CD1c-positive myeloid dendritic cell (primary cell): ENCODE results near the gene NHEJ1.

Source experiments
- DNase-seq: peaks from one replicate; pipeline ENCODE4 v3.0.0-alpha.2; 2016; ENCODE audit errors: extremely low spot score

The NHEJ1 gene

GRCh38 chr2:219058541-219059374 lies 101.9 kb downstream of the NHEJ1 start:
- no peak for DNase-seq

GRCh38 chr2:219057709-219058540 lies 102.7 kb downstream of the NHEJ1 start:
- peak; percentile 84 for DNase-seq

DNA sequence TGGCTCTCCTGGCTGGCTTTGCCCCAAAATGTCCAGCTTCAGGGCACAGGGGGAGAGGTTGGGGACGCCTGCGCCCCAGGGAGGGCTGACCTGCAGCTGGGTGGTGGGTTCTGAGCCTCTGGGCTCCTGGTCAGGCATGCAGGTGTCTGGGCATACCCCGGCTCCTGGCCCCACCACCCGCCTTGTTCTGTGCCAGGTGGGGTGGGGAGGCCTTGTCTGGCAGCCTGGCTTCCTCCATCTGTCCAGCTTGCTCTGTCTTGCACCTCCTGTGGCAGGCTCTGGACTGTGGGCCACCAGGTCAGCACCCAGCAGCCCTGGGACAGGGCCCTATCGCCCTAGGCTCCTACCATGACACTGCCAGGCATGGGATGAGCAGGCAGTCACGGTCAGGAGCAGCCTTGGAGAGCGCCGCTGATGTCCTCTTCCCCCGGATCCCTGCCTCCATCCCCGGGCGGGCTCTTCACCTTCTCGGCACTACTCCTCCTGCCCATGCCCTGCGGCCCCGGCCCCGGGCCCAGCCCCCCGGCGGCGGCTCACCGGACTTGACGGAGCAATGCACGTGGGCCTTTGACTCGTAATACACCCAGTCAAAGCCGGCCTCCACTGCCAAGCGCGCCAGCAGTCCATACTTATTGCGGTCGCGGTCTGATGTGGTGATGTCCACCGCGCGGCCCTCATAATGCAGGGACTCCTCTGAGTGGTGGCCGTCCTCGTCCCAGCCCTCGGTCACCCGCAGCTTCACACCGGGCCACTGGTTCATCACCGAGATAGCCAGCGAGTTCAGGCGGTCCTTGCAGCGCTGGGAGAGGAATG lies 103.5 kb downstream of the NHEJ1 start:
- DNase-seq = no peak

- no peak for DNase-seq
Observed at GRCh38 chr2:219056176-219056895, 104.3 kb downstream of the NHEJ1 start.

GRCh38 chr2:219054956-219055903 lies 105.4 kb downstream of the NHEJ1 start:
- DNase-seq = no peak

DNA sequence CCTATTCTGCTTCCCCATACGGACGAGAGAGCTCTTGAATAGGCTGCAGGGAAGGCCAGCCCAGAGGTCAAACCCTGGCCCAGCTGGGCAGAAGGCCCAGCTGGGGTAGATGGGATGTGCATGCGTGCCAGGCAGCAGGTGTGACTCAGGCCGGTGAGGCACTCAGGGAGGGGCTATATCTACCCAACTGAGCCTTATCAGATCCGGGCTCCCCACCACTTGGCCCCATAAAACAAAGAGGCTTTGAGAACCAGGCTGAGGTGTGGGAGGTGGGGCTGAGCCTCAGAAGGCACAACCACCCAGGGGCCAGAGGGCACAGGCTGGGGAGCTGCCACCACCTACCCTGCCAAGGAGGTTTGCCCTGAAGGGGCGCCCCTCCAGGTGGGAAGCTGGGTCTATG lies 111.3 kb downstream of the NHEJ1 start:
- no peak for DNase-seq

DNA sequence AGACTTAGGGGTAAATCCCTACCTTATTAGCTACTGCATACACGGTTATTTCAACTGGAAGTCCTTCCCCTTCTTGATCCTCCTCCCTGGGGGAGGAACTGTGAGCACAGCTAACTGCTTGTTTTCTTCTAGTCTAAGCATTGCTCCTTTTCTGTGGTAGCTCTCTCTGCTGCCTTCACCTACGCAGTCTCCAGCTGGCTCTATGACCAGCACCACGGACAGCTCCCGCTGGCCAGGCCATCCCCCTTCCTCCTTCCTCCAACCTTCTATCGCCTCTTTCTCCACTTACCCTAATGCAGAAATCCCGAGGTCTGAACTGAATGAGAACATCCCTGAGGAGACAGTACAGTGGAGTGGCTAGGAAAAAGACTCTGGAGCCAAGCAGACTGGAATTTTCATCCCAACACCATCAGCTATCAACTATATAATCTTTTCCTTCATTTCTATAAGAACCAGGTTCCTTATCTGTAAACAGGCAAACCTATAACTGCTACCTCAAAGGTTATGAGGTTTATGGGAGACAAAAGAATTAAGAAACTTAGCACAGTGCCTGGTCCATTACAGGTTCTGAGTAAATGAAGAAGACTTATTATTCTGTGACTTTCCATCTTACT lies 114.6 kb downstream of the NHEJ1 start:
- peak; percentile 40 for DNase-seq

- DNase-seq = no peak
Observed at GRCh38 chr2:219042750-219043149, 117.9 kb downstream of the NHEJ1 start.

DNA sequence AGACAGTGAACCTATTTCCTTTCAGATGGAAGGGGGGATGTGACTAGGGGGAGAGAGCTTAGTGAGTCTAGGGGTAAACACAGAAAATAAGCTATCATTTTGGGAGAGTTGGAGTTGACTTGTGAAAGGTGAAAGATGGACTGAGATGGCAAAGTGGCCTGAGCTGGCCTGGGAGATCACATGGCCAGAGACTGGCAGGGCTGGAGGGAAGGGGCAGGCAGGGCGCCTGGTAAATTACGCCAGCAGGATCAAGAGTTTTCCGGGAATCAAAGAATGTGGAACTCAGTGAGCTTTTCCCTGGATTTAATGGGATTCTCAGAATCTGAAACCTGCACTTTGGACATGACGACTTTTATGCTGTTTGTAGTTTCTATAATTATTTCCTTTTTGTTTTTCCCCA lies 118.5 kb downstream of the NHEJ1 start:
- DNase-seq = no peak

DNA sequence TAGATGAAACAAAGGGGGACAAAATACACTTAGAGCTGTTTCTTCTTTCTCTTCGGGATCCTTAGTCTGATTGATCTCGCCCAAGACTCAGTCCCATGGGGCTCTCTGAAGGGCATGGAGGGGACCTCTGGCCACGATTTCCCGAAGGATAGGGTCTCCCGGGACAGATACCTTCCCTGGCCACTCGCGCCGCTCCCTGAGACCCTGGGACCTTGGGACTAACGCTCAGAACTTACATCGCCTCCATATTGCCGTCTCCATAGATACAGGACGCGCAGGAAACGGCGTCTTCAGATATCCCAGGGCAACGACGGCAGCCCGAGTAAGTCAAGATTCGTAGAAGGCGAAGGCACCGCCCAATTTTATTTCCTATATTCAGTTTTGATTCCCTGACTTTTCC lies 119.4 kb downstream of the NHEJ1 start, which contains the start of gene CFAP65:
TSS of gene CFAP65 (minus strand) at position 265 of the 400 bp plus-strand sequence. CDS start 2,468 bp downstream, outside the sequence.
- peak; percentile 29 for DNase-seq

DNA sequence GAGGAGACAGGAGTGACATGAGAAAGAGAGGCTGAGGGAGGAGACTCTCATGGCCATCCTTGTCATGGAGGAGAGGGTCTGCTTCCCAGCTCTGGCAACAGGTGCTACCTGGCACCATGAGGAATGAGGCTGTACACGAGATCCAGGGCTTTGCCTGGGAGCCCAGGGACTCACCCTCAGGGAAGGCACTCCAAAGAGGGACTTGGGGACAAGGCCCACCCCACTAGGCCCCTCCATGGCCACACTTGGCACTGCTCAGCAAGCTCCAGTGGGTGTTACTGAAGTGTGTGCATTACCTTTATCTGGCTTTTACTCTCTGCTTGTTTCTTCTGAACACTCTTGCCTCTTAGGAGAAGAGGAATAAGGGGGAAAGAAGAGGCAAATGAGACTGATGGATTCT lies 122.0 kb downstream of the NHEJ1 start:
- no peak for DNase-seq

DNA sequence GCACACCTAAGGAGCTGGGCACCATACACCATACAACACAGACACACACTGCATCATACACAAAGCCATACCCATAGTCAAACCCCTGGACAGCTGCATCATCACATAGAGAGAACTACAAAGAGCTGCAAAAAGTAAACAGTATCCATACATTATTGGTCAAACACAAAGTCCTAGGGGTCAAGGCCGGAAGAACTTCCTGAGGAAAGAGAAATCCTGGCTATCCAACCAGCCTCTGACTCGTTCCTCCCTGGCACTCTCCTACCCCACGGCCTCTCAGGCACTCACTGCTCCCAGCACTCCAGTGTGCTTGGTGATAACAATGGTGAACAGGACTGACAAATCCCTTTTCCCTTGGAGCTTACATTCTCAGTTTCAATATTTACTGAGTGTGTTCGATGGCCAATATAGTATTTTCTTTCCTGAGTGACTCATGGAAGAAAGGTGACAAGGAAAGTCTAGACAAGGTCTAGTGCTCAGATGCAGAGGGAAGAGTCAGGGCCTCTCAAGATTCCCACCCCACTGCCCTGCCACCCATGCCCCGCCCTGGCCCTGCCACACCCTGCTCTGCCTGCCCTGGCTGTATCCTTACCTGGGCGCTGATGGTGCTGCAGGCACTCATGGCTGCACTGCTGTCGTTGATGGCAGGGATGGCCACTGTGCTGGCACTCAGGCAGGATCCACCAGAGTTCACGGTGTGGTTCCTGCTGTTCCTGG lies 122.7 kb downstream of the NHEJ1 start:
- no peak for DNase-seq

- no peak for DNase-seq
Observed at GRCh38 chr2:219035942-219036341, 124.7 kb downstream of the NHEJ1 start.

DNA sequence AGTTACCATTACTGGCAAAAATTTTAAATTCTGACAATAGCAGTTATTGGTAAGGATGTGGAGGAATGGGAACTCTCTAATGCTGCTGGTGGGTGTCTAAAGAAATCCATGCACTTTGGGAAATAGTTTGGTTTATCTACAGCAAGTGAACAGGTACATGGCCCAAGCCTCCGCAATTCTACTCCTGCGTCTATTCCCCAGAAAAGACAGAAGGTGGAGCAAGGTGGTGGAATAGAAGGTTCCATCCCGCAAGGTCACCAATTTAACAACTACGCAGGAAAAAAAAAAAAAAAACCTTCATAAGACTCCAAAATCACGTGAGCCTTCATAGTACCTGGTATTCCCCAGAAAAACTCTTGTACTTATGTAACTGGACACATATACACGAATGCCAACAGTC lies 125.8 kb downstream of the NHEJ1 start:
- DNase-seq = no peak

DNA sequence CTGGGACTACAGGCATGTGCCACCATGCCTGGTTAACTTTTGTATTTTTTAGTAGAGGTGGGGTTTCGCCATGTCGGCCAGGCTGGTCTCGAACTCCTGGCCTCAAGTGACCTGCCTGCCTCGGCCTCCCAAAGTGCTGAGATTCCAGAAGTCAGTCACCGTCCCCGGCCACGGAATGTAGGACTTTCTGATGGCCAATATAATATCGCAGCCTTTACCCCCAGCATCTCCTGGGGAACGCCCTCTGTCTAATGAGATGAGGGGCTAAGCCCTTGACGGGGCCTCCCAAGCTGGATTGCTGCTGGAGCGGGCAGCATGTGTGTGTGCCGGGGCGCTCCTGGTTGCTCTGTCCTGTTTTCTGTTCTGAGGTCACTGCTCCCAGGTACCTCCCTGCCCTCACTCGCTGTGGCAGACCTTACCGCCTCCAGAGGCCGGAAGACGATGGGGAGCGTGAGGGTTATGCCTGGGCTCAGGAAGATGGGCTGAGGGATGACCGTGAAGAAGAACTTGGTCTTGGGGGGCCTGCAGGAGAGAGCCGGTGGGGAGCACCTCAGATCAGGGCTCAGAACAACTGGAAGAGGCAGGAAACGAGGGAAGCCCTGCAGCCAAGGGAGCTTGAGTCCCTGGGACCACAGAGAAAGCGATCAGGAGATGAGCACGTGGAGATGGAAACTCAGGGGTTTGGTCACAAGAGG lies 128.4 kb downstream of the NHEJ1 start:
- no peak for DNase-seq

DNA sequence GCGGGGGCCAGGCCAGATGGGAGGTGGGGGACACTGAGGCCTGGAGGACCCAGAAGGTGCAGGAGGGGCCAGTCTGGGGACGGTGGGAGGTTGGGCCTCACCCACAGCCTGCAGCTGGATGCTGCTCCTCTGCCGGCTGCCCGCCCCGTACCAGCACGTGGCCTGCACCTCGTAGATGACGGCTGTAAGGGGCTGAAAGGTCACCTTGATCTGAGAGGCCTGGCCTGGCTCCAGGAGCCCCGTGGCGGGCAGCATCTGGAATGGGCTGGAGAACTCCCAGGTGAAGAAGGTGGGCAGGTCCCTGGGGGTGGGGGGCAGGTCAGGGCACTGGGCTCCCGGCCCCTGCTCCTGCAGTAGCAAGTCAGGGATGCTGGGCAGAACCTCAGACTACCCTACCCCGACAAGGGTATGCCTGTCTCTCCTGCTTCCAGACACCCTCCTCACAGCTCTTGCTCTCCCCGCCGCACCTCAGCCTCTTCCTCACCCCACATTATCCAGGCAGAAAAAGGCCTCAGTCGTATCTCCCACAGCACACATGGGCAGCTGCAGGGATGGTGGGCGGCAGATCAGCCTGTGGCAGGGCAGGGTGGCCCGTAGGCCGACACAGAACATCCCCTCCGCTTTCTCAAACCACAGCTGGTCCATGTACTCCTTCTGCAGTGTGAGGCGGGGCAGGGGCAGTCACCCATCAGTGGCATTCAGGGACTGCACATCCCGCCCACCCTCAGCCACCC lies 129.4 kb downstream of the NHEJ1 start:
- DNase-seq = no peak

DNA sequence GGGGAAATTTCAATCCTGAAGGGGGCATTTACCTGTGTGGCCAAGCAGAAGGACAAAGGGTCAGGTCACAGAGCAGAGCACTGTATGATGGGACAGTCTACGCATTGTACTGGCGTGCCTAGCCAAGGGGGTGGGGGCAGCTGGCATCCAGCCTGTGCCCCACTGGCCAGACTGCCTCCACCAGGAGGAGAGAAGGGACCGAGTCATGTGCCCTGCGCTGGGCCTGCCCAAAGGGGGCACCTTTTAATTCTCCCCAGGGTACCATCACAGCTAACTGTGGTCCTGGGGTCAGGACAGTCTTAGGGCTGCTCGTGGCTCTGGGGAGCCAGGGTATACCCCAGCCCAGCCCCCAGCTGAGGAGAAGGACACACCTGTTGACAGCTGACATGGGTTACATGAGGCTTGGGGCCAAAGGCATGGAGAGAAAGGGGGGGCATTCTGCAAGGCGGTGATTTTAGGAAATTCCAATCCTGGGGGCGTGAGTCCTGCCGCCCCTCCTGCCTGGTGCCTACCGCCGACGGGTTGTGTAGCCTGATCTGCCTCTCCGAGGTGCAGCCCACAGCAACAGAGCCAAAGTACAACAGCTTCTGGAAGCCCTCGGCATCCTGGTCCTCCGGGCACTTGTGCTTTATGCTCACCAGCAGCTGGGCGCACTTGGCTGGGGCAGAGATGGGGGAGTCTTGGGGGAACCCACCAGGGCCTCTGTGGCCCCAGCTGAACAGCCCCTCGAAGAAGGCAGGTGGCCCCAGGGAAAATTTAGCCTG lies 130.3 kb downstream of the NHEJ1 start:
- no peak for DNase-seq
